Muscle layer of duodenum (tissue), 2 donors: ENCODE measurements around the gene ATXN7L1.

Experiments
- H3K27ac ChIP-seq: one replicate; pipeline ENCODE4 v1.7.0; 2013; ENCODE audit warnings: mild to moderate bottlenecking, low read length
- H3K27me3 ChIP-seq: one replicate; pipeline ENCODE4 v1.7.0; 2013; ENCODE audit warnings: low read depth, mild to moderate bottlenecking, control low read depth, low read length
- H3K36me3 ChIP-seq, 2 donors: one replicate each; pipeline ENCODE4 v1.7.0; 2013; ENCODE audit warnings: low read length in 2 of 2, control low read depth in 1 of 2, mild to moderate bottlenecking in 1 of 2; ENCODE audit not compliant: insufficient read depth in 2 of 2, control insufficient read depth in 1 of 2
- H3K4me1 ChIP-seq, 2 donors: one replicate each; pipeline ENCODE4 v1.7.0; 2013; ENCODE audit warnings: low read length in 2 of 2, mild to moderate bottlenecking in 2 of 2, control low read depth in 1 of 2, moderate library complexity in 1 of 2; ENCODE audit not compliant: insufficient read depth in 2 of 2, control insufficient read depth in 1 of 2
- H3K4me3 ChIP-seq, 2 donors: one replicate each; pipeline ENCODE4 v1.7.0; 2013; ENCODE audit warnings: low read length in 2 of 2, low read depth in 1 of 2, mild to moderate bottlenecking in 1 of 2
- H3K9me3 ChIP-seq, 2 donors: one replicate each; pipeline ENCODE4 v1.7.0; 2013; ENCODE audit warnings: low read length in 2 of 2, control low read depth in 1 of 2, mild to moderate bottlenecking in 1 of 2; ENCODE audit not compliant: control insufficient read depth in 1 of 2
- donor health status: healthy.

Gene ATXN7L1

GRCh38 chr7:105837765-105838626 lies 38.4 kb downstream of the ATXN7L1 start:
- Histone ChIP-seq H3K4me1 (peaks cover 11 to 42% of the 10 kb centered on the region in 2 donors), H3K4me3 (peak overlapping the region in 1 of 2 donors; percentile 10), H3K36me3 (no peaks in the 10 kb centered on the region), H3K27ac (peak overlapping the region; percentile 16), H3K27me3 (no peaks in the 10 kb centered on the region), H3K9me3 (no peaks in the 10 kb centered on the region)

GRCh38 chr7:105835441-105835840 lies 41.0 kb downstream of the ATXN7L1 start:
- peaks cover 20 to 42% of the 10 kb centered on the region in 2 donors for H3K4me1 ChIP-seq
- no peak overlapping the region for H3K4me3 ChIP-seq
- H3K27ac ChIP-seq: no peak overlapping the region
- no peaks in the 10 kb centered on the region for H3K9me3 ChIP-seq
- no peaks in the 10 kb centered on the region for H3K36me3 ChIP-seq
- no peaks in the 10 kb centered on the region for H3K27me3 ChIP-seq

- no peaks in the 10 kb centered on the region for H3K27me3 ChIP-seq
- H3K4me3 ChIP-seq: no peak overlapping the region
Observed at GRCh38 chr7:105831824-105832535, 44.4 kb downstream of the ATXN7L1 start.

GRCh38 chr7:105831302-105831620 lies 45.1 kb downstream of the ATXN7L1 start:
- no peak overlapping the region for H3K4me3 ChIP-seq
- no peaks in the 10 kb centered on the region for H3K27me3 ChIP-seq
- H3K36me3 ChIP-seq: no peaks in the 10 kb centered on the region
- no peaks in the 10 kb centered on the region for H3K9me3 ChIP-seq
- H3K27ac ChIP-seq: no peak overlapping the region
- peaks cover 19 to 30% of the 10 kb centered on the region in 2 donors for H3K4me1 ChIP-seq

More at GRCh38 chr7:105831824-105832535, 44.4 kb downstream of the ATXN7L1 start:
- Histone ChIP-seq H3K36me3 (no peaks in the 10 kb centered on the region), H3K9me3 (no peaks in the 10 kb centered on the region), H3K4me1 (peaks cover 19 to 28% of the 10 kb centered on the region in 2 donors), H3K27ac (no peak overlapping the region)

- Histone ChIP-seq H3K4me1 (peaks cover 19 to 31% of the 10 kb centered on the region in 2 donors), H3K36me3 (no peaks in the 10 kb centered on the region), H3K4me3 (no peak overlapping the region), H3K9me3 (no peaks in the 10 kb centered on the region), H3K27ac (peak overlapping the region; percentile 32), H3K27me3 (no peaks in the 10 kb centered on the region)
Observed at GRCh38 chr7:105830405-105831301, 45.7 kb downstream of the ATXN7L1 start.

- H3K27ac ChIP-seq: peak overlapping the region; percentile 32
- H3K27me3 ChIP-seq: no peaks in the 10 kb centered on the region
- H3K36me3 ChIP-seq: no peaks in the 10 kb centered on the region
- H3K4me1 ChIP-seq: peaks cover 19 to 31% of the 10 kb centered on the region in 2 donors
- H3K4me3 ChIP-seq: no peak overlapping the region
- H3K9me3 ChIP-seq: no peaks in the 10 kb centered on the region
Observed at GRCh38 chr7:105829681-105830322, 46.6 kb downstream of the ATXN7L1 start.

- Histone ChIP-seq H3K4me3 (no peak overlapping the region), H3K9me3 (no peaks in the 10 kb centered on the region), H3K27ac (no peak overlapping the region), H3K27me3 (no peaks in the 10 kb centered on the region), H3K36me3 (no peaks in the 10 kb centered on the region), H3K4me1 (peaks cover 19 to 31% of the 10 kb centered on the region in 2 donors)
Observed at GRCh38 chr7:105828141-105828540, 48.3 kb downstream of the ATXN7L1 start.

- no peak overlapping the region for H3K4me3 ChIP-seq
- H3K27me3 ChIP-seq: no peaks in the 10 kb centered on the region
- H3K36me3 ChIP-seq: no peaks in the 10 kb centered on the region
- H3K9me3 ChIP-seq: no peaks in the 10 kb centered on the region
- H3K4me1 ChIP-seq: peaks cover 19 to 31% of the 10 kb centered on the region in 2 donors
- H3K27ac ChIP-seq: no peak overlapping the region
Observed at GRCh38 chr7:105827151-105827875, 49.1 kb downstream of the ATXN7L1 start.

GRCh38 chr7:105826143-105826542 lies 50.3 kb downstream of the ATXN7L1 start:
- Histone ChIP-seq H3K9me3 (no peaks in the 10 kb centered on the region), H3K27ac (no peak overlapping the region), H3K27me3 (no peaks in the 10 kb centered on the region), H3K4me1 (peaks cover 16 to 22% of the 10 kb centered on the region in 2 donors), H3K4me3 (no peak overlapping the region), H3K36me3 (no peaks in the 10 kb centered on the region)

GRCh38 chr7:105825371-105825770 lies 51.0 kb downstream of the ATXN7L1 start:
- no peak overlapping the region for H3K27ac ChIP-seq

More at GRCh38 chr7:105825371-105825770, 51.0 kb downstream of the ATXN7L1 start:
- H3K4me1 ChIP-seq: peaks cover 9 to 14% of the 10 kb centered on the region in 2 donors
- H3K36me3 ChIP-seq: no peaks in the 10 kb centered on the region
- H3K27me3 ChIP-seq: no peaks in the 10 kb centered on the region
- H3K4me3 ChIP-seq: no peak overlapping the region
- no peaks in the 10 kb centered on the region for H3K9me3 ChIP-seq
